Measurements from ENCODE around the gene CST9.

The CST9 gene

GRCh38 chr20:23596579-23597250, 9.0 kb downstream of the CST9 start:
- no peak for TF ChIP-seq GATA3 (IDR thresholded peaks at IDR 0.05; ENCODE audit: low read depth, low read length)
- no peak for TF ChIP-seq GATA2 (IDR thresholded peaks at IDR 0.05; ENCODE audit: low read depth, low read length)

- TF ChIP-seq GATA2 (IDR thresholded peaks at IDR 0.05; ENCODE audit: low read depth, low read length) (no peak), GATA3 (IDR thresholded peaks at IDR 0.05; ENCODE audit: low read depth, low read length) (no peak)
These were observed 9.8 kb downstream of the CST9 start for GRCh38 chr20:23595941-23596340.

GRCh38 chr20:23588434-23589403, 17.0 kb downstream of the CST9 start:
- TF ChIP-seq GATA3 (IDR thresholded peaks at IDR 0.05; ENCODE audit: low read depth, low read length) (no peak), GATA2 (IDR thresholded peaks at IDR 0.05; ENCODE audit: low read depth, low read length) (no peak)

- TF ChIP-seq GATA3 (IDR thresholded peaks at IDR 0.05; ENCODE audit: low read depth, low read length) (no peak), GATA2 (IDR thresholded peaks at IDR 0.05; ENCODE audit: low read depth, low read length) (no peak)
These were observed 18.1 kb downstream of the CST9 start for GRCh38 chr20:23587631-23588030.

GRCh38 chr20:23586735-23587525, 18.8 kb downstream of the CST9 start:
- TF ChIP-seq GATA2 (IDR thresholded peaks at IDR 0.05; ENCODE audit: low read depth, low read length) (no peak), GATA3 (IDR thresholded peaks at IDR 0.05; ENCODE audit: low read depth, low read length) (no peak)

- TF ChIP-seq GATA3 (IDR thresholded peaks at IDR 0.05; ENCODE audit: low read depth, low read length) (no peak), GATA2 (IDR thresholded peaks at IDR 0.05; ENCODE audit: low read depth, low read length) (no peak)
These were observed 19.6 kb downstream of the CST9 start for GRCh38 chr20:23585808-23586734.

GRCh38 chr20:23585449-23585807, 20.3 kb downstream of the CST9 start:
- TF ChIP-seq GATA2 (IDR thresholded peaks at IDR 0.05; ENCODE audit: low read depth, low read length) (no peak), GATA3 (IDR thresholded peaks at IDR 0.05; ENCODE audit: low read depth, low read length) (no peak)

GRCh38 chr20:23584434-23585199, 21.1 kb downstream of the CST9 start:
- no peak for TF ChIP-seq GATA2 (IDR thresholded peaks at IDR 0.05; ENCODE audit: low read depth, low read length)
- TF ChIP-seq GATA3 (IDR thresholded peaks at IDR 0.05; ENCODE audit: low read depth, low read length) = no peak

- TF ChIP-seq GATA2 (IDR thresholded peaks at IDR 0.05; ENCODE audit: low read depth, low read length) (no peak), GATA3 (IDR thresholded peaks at IDR 0.05; ENCODE audit: low read depth, low read length) (no peak)
These were observed 22.2 kb downstream of the CST9 start for GRCh38 chr20:23583526-23583925.

- no peak for TF ChIP-seq GATA3 (IDR thresholded peaks at IDR 0.05; ENCODE audit: low read depth, low read length)
- TF ChIP-seq GATA2 (IDR thresholded peaks at IDR 0.05; ENCODE audit: low read depth, low read length) = no peak
These were observed 23.4 kb downstream of the CST9 start for GRCh38 chr20:23582293-23582692.

GRCh38 chr20:23574977-23575376, 30.7 kb downstream of the CST9 start:
- no peak for TF ChIP-seq GATA2 (IDR thresholded peaks at IDR 0.05; ENCODE audit: low read depth, low read length)
- TF ChIP-seq GATA3 (IDR thresholded peaks at IDR 0.05; ENCODE audit: low read depth, low read length) = no peak

- TF ChIP-seq GATA3 (IDR thresholded peaks at IDR 0.05; ENCODE audit: low read depth, low read length) = no peak
- no peak for TF ChIP-seq GATA2 (IDR thresholded peaks at IDR 0.05; ENCODE audit: low read depth, low read length)
These were observed 35.4 kb downstream of the CST9 start for GRCh38 chr20:23570178-23570760.
